ENCODE data around the gene GJA4. TPM values are rescaled to one million over a fixed set of nuclear protein-coding genes. Genes with fewer than 3 reads are reported as not detected.

The GJA4 gene
- polyA plus RNA-seq, 1 donor from 2014 or later: not detected

DNA sequence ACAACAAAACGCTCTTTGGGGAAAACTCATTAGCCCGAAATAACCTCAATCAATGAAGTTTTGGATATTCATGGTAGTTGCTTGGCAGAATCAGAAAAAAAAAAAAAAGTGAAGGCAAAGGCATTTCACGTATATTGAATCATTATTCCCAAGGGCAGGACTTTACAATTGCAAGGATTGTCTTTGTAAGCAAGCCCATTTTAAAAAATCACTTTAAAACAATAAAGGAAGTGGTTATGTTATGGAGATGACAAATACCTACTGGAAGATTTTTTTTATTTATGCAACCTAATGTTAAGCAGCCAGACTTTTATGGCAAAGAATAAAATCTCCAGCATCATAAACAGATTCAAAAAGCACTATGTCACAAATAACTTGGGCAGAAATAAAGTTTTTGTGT, 23.9 kb upstream of the GJA4 start:
- H3K4me2 ChIP-seq (ENCODE audit: low read length): no peak overlapping the region
- H4K20me1 ChIP-seq (ENCODE audit: insufficient read depth): no peaks in the 10 kb centered on the region
- no peak overlapping the region for H3K27ac ChIP-seq (ENCODE audit: low read length)
- H3K4me3 ChIP-seq (ENCODE audit: low read length): no peak overlapping the region
- no peak overlapping the region for H3K9ac ChIP-seq (ENCODE audit: low read length)
- no peaks in the 10 kb centered on the region for H3K36me3 ChIP-seq (ENCODE audit: insufficient read depth, low read length)
- no peaks in the 10 kb centered on the region for H3K9me3 ChIP-seq (ENCODE audit: low read length)
- no peaks in the 10 kb centered on the region for H3K27me3 ChIP-seq (ENCODE audit: insufficient read depth, low read depth, low read length)
- no peak for TF ChIP-seq EP300 (conservative IDR thresholded peaks at IDR 0.05; ENCODE audit: poor library complexity, severe bottlenecking)
- TF ChIP-seq MXI1 (conservative IDR thresholded peaks at IDR 0.05; ENCODE audit: poor library complexity, severe bottlenecking): no peak
- TF ChIP-seq SMC3 (conservative IDR thresholded peaks at IDR 0.05; ENCODE audit: poor library complexity): no peak
- TF ChIP-seq EZH2 (IDR thresholded peaks at IDR 0.05; ENCODE audit: borderline replicate concordance, insufficient read depth, low read length, poor library complexity, severe bottlenecking): no peak
- no peak for TF ChIP-seq POLR2AphosphoS5 (IDR thresholded peaks at IDR 0.05)
- no peak for TF ChIP-seq TAF1 (IDR thresholded peaks at IDR 0.05; ENCODE audit: low read depth)
- TF ChIP-seq, protein P1, sequence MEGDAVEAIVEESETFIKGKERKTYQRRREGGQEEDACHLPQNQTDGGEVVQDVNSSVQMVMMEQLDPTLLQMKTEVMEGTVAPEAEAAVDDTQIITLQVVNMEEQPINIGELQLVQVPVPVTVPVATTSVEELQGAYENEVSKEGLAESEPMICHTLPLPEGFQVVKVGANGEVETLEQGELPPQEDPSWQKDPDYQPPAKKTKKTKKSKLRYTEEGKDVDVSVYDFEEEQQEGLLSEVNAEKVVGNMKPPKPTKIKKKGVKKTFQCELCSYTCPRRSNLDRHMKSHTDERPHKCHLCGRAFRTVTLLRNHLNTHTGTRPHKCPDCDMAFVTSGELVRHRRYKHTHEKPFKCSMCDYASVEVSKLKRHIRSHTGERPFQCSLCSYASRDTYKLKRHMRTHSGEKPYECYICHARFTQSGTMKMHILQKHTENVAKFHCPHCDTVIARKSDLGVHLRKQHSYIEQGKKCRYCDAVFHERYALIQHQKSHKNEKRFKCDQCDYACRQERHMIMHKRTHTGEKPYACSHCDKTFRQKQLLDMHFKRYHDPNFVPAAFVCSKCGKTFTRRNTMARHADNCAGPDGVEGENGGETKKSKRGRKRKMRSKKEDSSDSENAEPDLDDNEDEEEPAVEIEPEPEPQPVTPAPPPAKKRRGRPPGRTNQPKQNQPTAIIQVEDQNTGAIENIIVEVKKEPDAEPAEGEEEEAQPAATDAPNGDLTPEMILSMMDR (IDR thresholded peaks at IDR 0.05; ENCODE audit: poor library complexity, severe bottlenecking): no peak
- no peak for TF ChIP-seq RAD21 (conservative IDR thresholded peaks at IDR 0.05)
- TF ChIP-seq, protein P2, sequence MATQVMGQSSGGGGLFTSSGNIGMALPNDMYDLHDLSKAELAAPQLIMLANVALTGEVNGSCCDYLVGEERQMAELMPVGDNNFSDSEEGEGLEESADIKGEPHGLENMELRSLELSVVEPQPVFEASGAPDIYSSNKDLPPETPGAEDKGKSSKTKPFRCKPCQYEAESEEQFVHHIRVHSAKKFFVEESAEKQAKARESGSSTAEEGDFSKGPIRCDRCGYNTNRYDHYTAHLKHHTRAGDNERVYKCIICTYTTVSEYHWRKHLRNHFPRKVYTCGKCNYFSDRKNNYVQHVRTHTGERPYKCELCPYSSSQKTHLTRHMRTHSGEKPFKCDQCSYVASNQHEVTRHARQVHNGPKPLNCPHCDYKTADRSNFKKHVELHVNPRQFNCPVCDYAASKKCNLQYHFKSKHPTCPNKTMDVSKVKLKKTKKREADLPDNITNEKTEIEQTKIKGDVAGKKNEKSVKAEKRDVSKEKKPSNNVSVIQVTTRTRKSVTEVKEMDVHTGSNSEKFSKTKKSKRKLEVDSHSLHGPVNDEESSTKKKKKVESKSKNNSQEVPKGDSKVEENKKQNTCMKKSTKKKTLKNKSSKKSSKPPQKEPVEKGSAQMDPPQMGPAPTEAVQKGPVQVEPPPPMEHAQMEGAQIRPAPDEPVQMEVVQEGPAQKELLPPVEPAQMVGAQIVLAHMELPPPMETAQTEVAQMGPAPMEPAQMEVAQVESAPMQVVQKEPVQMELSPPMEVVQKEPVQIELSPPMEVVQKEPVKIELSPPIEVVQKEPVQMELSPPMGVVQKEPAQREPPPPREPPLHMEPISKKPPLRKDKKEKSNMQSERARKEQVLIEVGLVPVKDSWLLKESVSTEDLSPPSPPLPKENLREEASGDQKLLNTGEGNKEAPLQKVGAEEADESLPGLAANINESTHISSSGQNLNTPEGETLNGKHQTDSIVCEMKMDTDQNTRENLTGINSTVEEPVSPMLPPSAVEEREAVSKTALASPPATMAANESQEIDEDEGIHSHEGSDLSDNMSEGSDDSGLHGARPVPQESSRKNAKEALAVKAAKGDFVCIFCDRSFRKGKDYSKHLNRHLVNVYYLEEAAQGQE (IDR thresholded peaks at IDR 0.05; ENCODE audit: borderline replicate concordance): no peak
- H2AFZ ChIP-seq (ENCODE audit: low read depth, low read length): no peak overlapping the region
- H3K9me2 ChIP-seq (ENCODE audit: insufficient read depth, low read length): no peaks in the 10 kb centered on the region
- H3K79me2 ChIP-seq (replicated peaks; ENCODE audit: insufficient read depth, low read length): no peaks in the 10 kb centered on the region
- H3F3A ChIP-seq (ENCODE audit: insufficient read depth, low read length, poor library complexity, severe bottlenecking): no peaks in the 10 kb centered on the region

DNA sequence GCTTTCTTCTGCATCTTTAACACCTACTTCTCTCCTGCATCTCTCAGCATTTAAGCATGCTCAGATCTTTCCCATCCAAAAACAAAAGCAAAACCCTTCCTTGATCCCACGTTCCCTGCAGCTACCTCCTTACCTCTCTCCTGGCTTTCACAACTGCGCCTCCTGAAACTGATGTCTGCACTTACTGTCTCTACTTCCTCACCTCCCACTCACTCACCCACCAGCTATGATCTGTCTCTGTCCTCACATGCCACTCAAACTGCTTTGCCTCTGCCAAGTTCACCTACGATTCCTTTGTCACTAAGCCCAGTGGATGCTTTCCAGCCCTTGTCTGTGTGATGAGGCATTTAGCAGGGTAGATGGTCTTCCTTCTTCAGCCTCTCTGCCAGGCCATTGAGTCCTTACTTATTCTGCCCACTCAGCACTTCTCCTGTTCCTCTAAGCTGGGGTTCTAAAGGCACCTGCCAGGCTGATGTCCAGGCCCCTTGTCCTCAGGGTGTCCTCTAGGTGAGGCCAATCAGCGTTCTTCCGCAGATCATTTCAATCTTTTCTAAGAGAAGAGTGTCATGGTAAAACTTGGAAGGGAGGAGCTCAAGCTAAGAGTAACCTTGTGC, 21.8 kb upstream of the GJA4 start:
- Histone ChIP-seq H3F3A (ENCODE audit: insufficient read depth, low read length, poor library complexity, severe bottlenecking) (no peaks in the 10 kb centered on the region), H3K4me3 (ENCODE audit: low read length) (no peak overlapping the region), H4K20me1 (ENCODE audit: insufficient read depth) (no peaks in the 10 kb centered on the region), H3K9me2 (ENCODE audit: insufficient read depth, low read length) (no peaks in the 10 kb centered on the region), H3K9me3 (ENCODE audit: low read length) (no peaks in the 10 kb centered on the region), H3K36me3 (ENCODE audit: insufficient read depth, low read length) (no peaks in the 10 kb centered on the region), H3K27me3 (ENCODE audit: insufficient read depth, low read depth, low read length) (no peaks in the 10 kb centered on the region), H3K4me2 (ENCODE audit: low read length) (no peak overlapping the region), H3K9ac (ENCODE audit: low read length) (no peak overlapping the region), H3K79me2 (replicated peaks; ENCODE audit: insufficient read depth, low read length) (no peaks in the 10 kb centered on the region), H3K27ac (ENCODE audit: low read length) (no peak overlapping the region), H2AFZ (ENCODE audit: low read depth, low read length) (no peak overlapping the region)
- TF ChIP-seq, protein P2 (IDR thresholded peaks at IDR 0.05; ENCODE audit: borderline replicate concordance): no peak
- no peak for TF ChIP-seq SMC3 (conservative IDR thresholded peaks at IDR 0.05; ENCODE audit: poor library complexity)
- TF ChIP-seq, protein P1 (IDR thresholded peaks at IDR 0.05; ENCODE audit: poor library complexity, severe bottlenecking): no peak
- no peak for TF ChIP-seq MXI1 (conservative IDR thresholded peaks at IDR 0.05; ENCODE audit: poor library complexity, severe bottlenecking)
- no peak for TF ChIP-seq RAD21 (conservative IDR thresholded peaks at IDR 0.05)
- TF ChIP-seq POLR2AphosphoS5 (IDR thresholded peaks at IDR 0.05): no peak
- no peak for TF ChIP-seq TAF1 (IDR thresholded peaks at IDR 0.05; ENCODE audit: low read depth)

Data from neural cell (in vitro differentiated cells).